CD14-positive monocyte (primary cell): ENCODE measurements around the gene HSPB1. TPM values are rescaled to one million over a fixed set of nuclear protein-coding genes. Genes with fewer than 3 reads are reported as not detected.

Source experiments
- DNase-seq, 3 donors: peaks; one replicate each; pipeline ENCODE4 v3.0.0-alpha.2; 2011 to 2022
- H2AFZ ChIP-seq: 2 replicates; pipeline ENCODE4 v1.6.0; 2012; ENCODE audit warnings: mild to moderate bottlenecking, low read depth, low read length, inconsistent platforms; ENCODE audit not compliant: insufficient read depth, poor library complexity, severe bottlenecking
- H3K27ac ChIP-seq, 2 donors: 1 replicate in 1 of 2; 2 replicates in 1 of 2; pipeline ENCODE4 v1.5.1; 2012 to 2013; ENCODE audit warnings: low read length in 2 of 2, control low read depth in 1 of 2, inconsistent platforms in 1 of 2, low read depth in 1 of 2, mild to moderate bottlenecking in 1 of 2
- H3K27me3 ChIP-seq, 2 donors: one replicate each; pipeline versions ENCODE4 v1.6.0 to v1.6.1; 2011 to 2013; ENCODE audit warnings: low read length in 2 of 2; ENCODE audit not compliant: control insufficient read depth in 2 of 2, insufficient read depth in 2 of 2
- H3K36me3 ChIP-seq, 2 donors: replicated peaks in 1 of 2; 1 replicate in 1 of 2; 2 replicates in 1 of 2; pipeline versions ENCODE4 v1.5.1 to v1.6.1; 2012 to 2013; ENCODE audit warnings: low read length in 2 of 2, control low read depth in 1 of 2, inconsistent platforms in 1 of 2, mild to moderate bottlenecking in 1 of 2; ENCODE audit not compliant: insufficient read depth in 2 of 2, control insufficient read depth in 1 of 2
- H3K4me1 ChIP-seq, 2 donors: 1 replicate in 1 of 2; 2 replicates in 1 of 2; pipeline versions ENCODE4 v1.5.1 to v1.6.1; 2012 to 2013; ENCODE audit warnings: low read length in 2 of 2, control low read depth in 1 of 2, inconsistent platforms in 1 of 2, mild to moderate bottlenecking in 1 of 2, moderate library complexity in 1 of 2; ENCODE audit not compliant: insufficient read depth in 2 of 2, control insufficient read depth in 1 of 2
- H3K4me2 ChIP-seq: replicated peaks from 2 replicates; pipeline ENCODE3; 2012; ENCODE audit warnings: low read length, moderate library complexity, mild to moderate bottlenecking; ENCODE audit not compliant: poor library complexity, severe bottlenecking; ENCODE audit errors: extremely low read depth
- H3K4me3 ChIP-seq, 3 experiments: fragments of 200-600 bp in 1 of 3; sonication (generic) in 1 of 3; replicated peaks in 1 of 3; 1 replicate in 2 of 3; 2 replicates in 1 of 3; pipeline ENCODE4 v1.5.1; 2011 to 2013; ENCODE audit warnings: low read length in 3 of 3, mild to moderate bottlenecking in 3 of 3, control low read depth in 2 of 3, low read depth in 2 of 3, inconsistent platforms in 1 of 3, moderate library complexity in 1 of 3
- H3K79me2 ChIP-seq: 2 replicates; pipeline ENCODE4 v1.6.0; 2012; ENCODE audit warnings: mild to moderate bottlenecking, control low read depth, inconsistent platforms, low read length, moderate library complexity; ENCODE audit not compliant: insufficient read depth
- H3K9ac ChIP-seq: 2 replicates; pipeline ENCODE4 v1.6.0; 2017; ENCODE audit warnings: low read length, mild to moderate bottlenecking; ENCODE audit not compliant: insufficient read depth, poor library complexity, severe bottlenecking
- H3K9me3 ChIP-seq, 2 donors: replicated peaks in 1 of 2; 1 replicate in 1 of 2; 2 replicates in 1 of 2; pipeline versions ENCODE4 v1.5.1 to v1.6.1; 2012 to 2013; ENCODE audit warnings: low read length in 2 of 2, control low read depth in 1 of 2; ENCODE audit not compliant: control insufficient read depth in 1 of 2, insufficient read depth in 1 of 2
- H4K20me1 ChIP-seq: 2 replicates; pipeline ENCODE4 v1.6.0; 2012; ENCODE audit warnings: mild to moderate bottlenecking, low read length, control low read depth, moderate library complexity; ENCODE audit not compliant: insufficient read depth
- H3K27ac Mint-ChIP-seq, 7 donors: one replicate each; pipeline ENCODE4 v1.8.0; 2020; ENCODE audit warnings: mild to moderate bottlenecking in 7 of 7, mixed read lengths in 7 of 7, moderate library complexity in 6 of 7, inconsistent platforms in 2 of 7
- H3K27me3 Mint-ChIP-seq, 3 donors: one replicate each; pipeline ENCODE4 v1.8.0; 2021 to 2022; ENCODE audit warnings: low read depth in 3 of 3, mild to moderate bottlenecking in 3 of 3, mixed read lengths in 3 of 3, moderate library complexity in 3 of 3, inconsistent platforms in 1 of 3
- H3K36me3 Mint-ChIP-seq, 2 donors: one replicate each; pipeline ENCODE4 v1.8.0; 2020; ENCODE audit warnings: mixed read lengths in 2 of 2, inconsistent platforms in 1 of 2, mild to moderate bottlenecking in 1 of 2
- H3K4me1 Mint-ChIP-seq: one replicate; pipeline ENCODE4 v1.8.0; 2020; ENCODE audit warnings: mild to moderate bottlenecking, mixed read lengths
- H3K4me3 Mint-ChIP-seq, 2 donors: one replicate each; pipeline ENCODE4 v1.8.0; 2020; ENCODE audit warnings: mild to moderate bottlenecking in 2 of 2, mixed read lengths in 2 of 2, moderate library complexity in 1 of 2
- H3K9me3 Mint-ChIP-seq, 7 donors: one replicate each; pipeline ENCODE4 v1.8.0; 2020 to 2022; ENCODE audit warnings: mixed read lengths in 7 of 7, mild to moderate bottlenecking in 6 of 7, moderate library complexity in 6 of 7, inconsistent platforms in 2 of 7
- CTCF ChIP-seq: fragments of 200-600 bp; IDR thresholded peaks from one replicate; pipeline ENCODE4 v1.8.0; 2022; ENCODE audit warnings: antibody characterized with exemption, mild to moderate bottlenecking
- WGBS: methylation state at CpG from one replicate; pipeline ENCODE4 v1.1.5; 2013; ENCODE audit warnings: missing lambda C conversion rate; ENCODE audit not compliant: insufficient coverage; 5-methylcytosine and 5-hydroxymethylcytosine counted together
- intact Hi-C, 2 donors: fragments of 100-400 bp; cut with micrococcal nuclease; formaldehyde crosslinking; loops; one replicate each; pipeline versions ENCODE4 v1.15.0 to v1.15.1; 2023
- polyA plus RNA-seq, 3 donors: library from polyadenylated mRNA; depleted of rRNA in 1 of 3; unstranded in 2 of 3; stranded (reverse) in 1 of 3; fragments of 300-500 nt in 2 of 3; fragments of >200 nt in 1 of 3; fragmentation: Illumina TruSeq in 2 of 3; gene quantifications; 1 replicate in 2 of 3; 2 replicates in 1 of 3; pipeline ENCODE4 v1.2.3, GENCODE V29; 2012 to 2021

Gene HSPB1
- polyA plus RNA-seq, 3 donors = 8.3 to 20.7 (median 8.9) TPM

- H3K4me1 Mint-ChIP-seq = peaks cover 5% of the 10 kb centered on the region
- no peak overlapping the region for H3K4me3 ChIP-seq
- intact Hi-C loops = no loop called here
- peaks cover 38 to 68% (median 39%) of the 10 kb centered on the region in 3 donors for H3K27me3 Mint-ChIP-seq
- DNase-seq = no peak
- H3K4me3 Mint-ChIP-seq = peak overlapping the region in 1 of 2 donors; percentile 56
- H3K9me3 Mint-ChIP-seq = peaks cover 0 to 20% (median 6%) of the 10 kb centered on the region in 7 donors
- peaks cover 7 to 28% of the 10 kb centered on the region in 2 donors for H3K27me3 ChIP-seq
- H3K9me3 ChIP-seq = no peaks in the 10 kb centered on the region
- peak overlapping the region in 1 of 7 donors; percentile 38 for H3K27ac Mint-ChIP-seq
- no peak overlapping the region for H3K4me2 ChIP-seq
- no peaks in the 10 kb centered on the region for H3K36me3 ChIP-seq
- no peak overlapping the region for H3K27ac ChIP-seq
- no peaks in the 10 kb centered on the region for H3K4me1 ChIP-seq
- 80% methylated on average over 2 of the region's 8 CpGs for WGBS
- H2AFZ ChIP-seq = no peak overlapping the region
- no peaks in the 10 kb centered on the region for H4K20me1 ChIP-seq
- no peaks in the 10 kb centered on the region for H3K79me2 ChIP-seq
- no peak for TF ChIP-seq CTCF
- no peak overlapping the region for H3K9ac ChIP-seq
- H3K36me3 Mint-ChIP-seq = peaks cover 0 to 2% of the 10 kb centered on the region in 2 donors
Observed at GRCh38 chr7:76257973-76258372, 44.5 kb upstream of the HSPB1 start.

DNA sequence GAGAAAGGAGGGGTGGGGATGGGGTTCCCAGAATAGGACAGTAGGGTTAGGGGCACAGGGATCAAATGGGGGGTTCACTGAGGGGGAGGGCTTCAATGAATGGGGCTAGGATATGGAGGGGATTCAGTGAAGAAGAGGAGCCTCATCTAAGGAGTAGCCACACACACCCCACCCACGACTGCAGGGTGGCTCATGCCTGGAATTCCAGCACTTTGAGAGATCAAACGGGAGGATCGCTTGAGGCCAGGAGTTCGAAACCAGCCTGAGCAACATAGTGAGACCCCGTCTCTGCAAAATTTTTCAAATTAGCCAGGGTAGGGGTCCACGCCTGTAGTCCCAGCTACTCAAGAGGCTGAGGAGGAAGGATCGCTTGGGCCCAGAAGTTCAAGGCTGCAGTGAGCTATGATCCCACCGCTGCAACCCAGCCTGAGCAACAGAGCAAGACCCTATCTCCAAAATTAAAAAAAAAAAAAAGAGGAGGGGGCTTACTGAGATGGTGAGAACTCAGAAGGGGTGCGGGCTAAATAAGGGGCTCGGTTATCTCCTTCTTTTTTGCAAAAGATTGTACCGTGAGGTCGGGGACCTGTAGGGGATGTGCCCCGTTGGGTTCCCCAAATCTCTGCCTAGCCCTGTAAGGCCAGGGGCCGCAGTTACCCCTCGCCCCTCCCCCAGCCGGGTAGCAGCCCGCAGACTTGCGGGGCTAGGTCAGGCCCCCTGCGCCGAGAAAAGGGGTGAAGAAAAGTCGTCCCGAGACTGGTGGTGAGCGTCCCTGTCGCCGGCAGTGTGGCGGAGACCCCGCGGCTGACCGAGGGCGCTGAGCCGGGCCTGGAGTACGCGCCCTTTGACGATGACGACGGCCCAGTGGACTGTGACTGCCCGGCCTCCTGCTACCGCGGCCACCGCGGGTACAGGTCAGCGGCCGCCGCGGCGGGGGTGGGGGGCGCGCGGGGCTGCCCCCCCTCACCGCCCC lies 43.1 kb upstream of the HSPB1 start:
- H3K79me2 ChIP-seq = no peaks in the 10 kb centered on the region
- H3K9me3 ChIP-seq = no peaks in the 10 kb centered on the region
- peak overlapping the region; percentile 6 to 56 for H3K4me3 Mint-ChIP-seq
- H3K36me3 Mint-ChIP-seq = peaks cover 0 to 2% of the 10 kb centered on the region in 2 donors
- no peak overlapping the region for H3K27ac Mint-ChIP-seq
- H3K27ac ChIP-seq = no peak overlapping the region
- DNase-seq = no peak
- WGBS = 16% methylated on average over 33 of the region's 50 CpGs
- H3K4me1 ChIP-seq = no peaks in the 10 kb centered on the region
- peak overlapping the region; percentile 44 for H3K4me2 ChIP-seq
- H3K4me1 Mint-ChIP-seq = peaks cover 5% of the 10 kb centered on the region
- H3K4me3 ChIP-seq = no peak overlapping the region
- TF ChIP-seq CTCF = no peak
- peaks cover 39 to 64% (median 42%) of the 10 kb centered on the region in 3 donors for H3K27me3 Mint-ChIP-seq
- H3K9ac ChIP-seq = no peak overlapping the region
- no peak overlapping the region for H2AFZ ChIP-seq
- H3K9me3 Mint-ChIP-seq = peaks cover 0 to 20% (median 6%) of the 10 kb centered on the region in 7 donors
- H3K27me3 ChIP-seq = peaks cover 7 to 28% of the 10 kb centered on the region in 2 donors
- H3K36me3 ChIP-seq = no peaks in the 10 kb centered on the region
- intact Hi-C loops = loop anchor here in 1 of 2 donors (5.0 kb wide), 1 partner anchor 82 kb away; no protein-coding TSS in a partner anchor
- no peaks in the 10 kb centered on the region for H4K20me1 ChIP-seq
